Stimulated activated CD4-positive, alpha-beta T cell treated with anti-CD3 and anti-CD28 coated beads, Interleukin-1b, Interleukin-23, amount 100 ng/mL, for 24 hours (primary cell): Measurements from ENCODE around the gene HSD11B1L.

ENCODE experiments used
- DNase-seq, 4 experiments: peaks; one replicate each; pipeline ENCODE4 v3.0.0-alpha.2; 2020; ENCODE audit warnings: low read depth in 4 of 4, low spot score in 1 of 4

HSD11B1L gene, protein sequence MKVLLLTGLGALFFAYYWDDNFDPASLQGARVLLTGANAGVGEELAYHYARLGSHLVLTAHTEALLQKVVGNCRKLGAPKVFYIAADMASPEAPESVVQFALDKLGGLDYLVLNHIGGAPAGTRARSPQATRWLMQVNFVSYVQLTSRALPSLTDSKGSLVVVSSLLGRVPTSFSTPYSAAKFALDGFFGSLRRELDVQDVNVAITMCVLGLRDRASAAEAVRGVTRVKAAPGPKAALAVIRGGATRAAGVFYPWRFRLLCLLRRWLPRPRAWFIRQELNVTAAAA

GRCh38 chr19:5680437-5681368 is at the start of gene HSD11B1L, which contains the start of gene MICOS13:
HSD11B1L (plus strand) TSS chr19:5681027; CDS start chr19:5684833, 3,806 bp downstream.
MICOS13 (minus strand) TSS chr19:5680516; CDS start chr19:5680486, 30 bp downstream.
- DNase-seq: peak; percentile 94 to 95 (median 94)

DNA sequence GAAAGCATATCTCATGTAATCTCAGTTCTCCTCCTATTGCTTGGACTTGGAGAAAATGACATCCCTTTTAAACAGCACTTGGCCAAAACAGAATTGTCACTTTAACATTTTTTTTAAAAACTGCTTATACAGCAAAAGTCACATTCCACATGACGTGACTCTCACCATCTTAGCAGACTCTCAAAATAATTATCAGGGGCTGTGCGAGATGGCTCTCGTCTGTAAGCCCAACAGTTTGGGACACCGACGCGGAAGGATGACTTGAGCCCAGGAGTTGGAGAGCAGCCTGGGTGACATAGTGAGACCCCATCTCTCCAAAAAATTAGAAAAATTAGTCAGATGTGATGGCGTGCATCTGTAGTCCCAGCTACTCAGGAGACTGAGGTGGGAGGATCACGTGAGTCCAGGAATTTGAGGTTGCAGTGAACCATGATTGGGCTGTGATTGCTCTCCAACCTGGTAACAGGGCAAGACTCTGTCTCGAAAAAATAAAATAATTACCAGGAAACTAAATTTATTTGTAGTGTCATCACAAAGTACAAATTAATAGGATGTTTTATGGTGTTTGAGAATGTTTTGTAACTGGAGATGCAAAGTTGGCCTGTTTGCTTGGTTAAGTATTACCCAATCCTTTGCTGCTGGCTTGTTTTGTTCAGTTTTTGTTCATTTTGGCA is 49.1 kb upstream of the HSD11B1L start:
- DNase-seq: no peak

DNA sequence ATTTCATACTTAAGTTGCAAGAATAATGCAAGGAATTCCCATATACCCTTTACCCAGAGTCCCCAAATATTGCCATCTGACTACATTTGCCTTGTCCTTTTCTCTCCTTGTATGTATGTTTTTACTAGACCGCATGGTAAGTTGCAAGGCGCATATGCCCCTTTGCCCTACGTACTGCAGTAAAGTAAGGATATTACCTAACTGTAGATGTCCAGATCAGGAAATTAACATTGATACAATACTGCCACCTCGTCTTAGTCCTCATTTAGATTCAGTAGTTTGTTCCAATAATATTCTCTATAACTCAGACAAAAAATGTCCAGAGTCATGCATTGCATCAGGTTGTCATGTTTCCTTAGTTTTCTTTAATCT is 48.6 kb upstream of the HSD11B1L start:
- no peak for DNase-seq

DNA sequence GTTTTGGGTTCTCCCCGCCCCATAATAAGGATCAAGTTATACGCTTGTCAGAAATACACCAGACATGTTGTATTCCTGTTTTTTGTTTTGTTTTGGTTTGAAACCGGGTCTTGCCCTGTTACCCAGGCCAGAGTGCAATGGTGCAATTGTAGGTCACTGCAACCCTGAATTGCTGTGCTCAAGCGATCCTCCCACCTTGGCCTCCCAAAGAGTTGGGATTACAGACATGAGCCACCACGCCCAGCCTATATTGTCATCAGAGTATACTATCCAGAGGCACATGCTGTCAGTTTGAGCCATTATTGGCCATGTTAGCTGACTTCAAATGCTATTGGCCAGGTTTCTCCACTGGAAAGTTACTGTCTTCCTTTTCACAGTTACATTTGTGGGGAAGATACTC is 48.2 kb upstream of the HSD11B1L start:
- no peak for DNase-seq

DNA sequence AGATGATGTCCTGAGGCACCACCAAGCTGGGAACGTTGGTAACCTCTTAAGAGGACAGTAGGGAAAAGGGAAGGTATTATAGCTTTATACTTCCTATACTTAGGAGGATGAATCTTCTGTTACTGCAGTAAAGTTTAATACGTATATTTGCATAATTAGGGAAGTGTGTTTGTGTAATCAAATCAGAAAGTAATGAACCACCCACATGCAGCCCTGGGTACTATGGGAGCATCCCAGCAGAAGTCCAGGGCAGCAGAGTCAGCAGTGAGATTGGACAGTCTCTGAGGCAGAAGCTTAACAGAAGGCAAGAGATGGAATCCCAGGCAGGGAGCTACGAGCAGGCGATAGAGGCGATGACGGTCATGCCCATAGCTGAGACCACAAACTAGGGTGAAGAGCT is 45.4 kb upstream of the HSD11B1L start:
- no peak for DNase-seq

- DNase-seq: no peak
Measured at GRCh38 chr19:5637971-5638370, 42.9 kb upstream of the HSD11B1L start.

DNA sequence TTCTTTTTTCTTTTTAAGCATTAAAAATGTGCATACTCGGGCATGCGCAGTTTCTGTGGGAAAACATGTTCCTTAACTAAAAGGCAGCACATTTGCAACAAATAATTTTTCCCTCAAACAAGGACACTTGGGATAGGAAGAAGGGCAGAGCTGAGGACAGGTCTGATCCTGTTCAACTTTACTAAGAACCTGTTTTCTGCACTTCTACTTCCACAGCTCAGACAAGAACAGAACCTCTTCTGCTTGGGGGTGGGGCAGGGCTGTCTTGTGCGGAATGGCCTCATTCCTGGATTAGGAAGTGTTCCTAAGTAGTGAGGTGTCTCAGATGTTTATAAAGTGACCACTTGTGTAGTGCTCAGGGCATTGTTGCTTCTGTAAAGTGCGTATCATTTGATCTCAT is 39.7 kb upstream of the HSD11B1L start:
- DNase-seq: no peak

- DNase-seq: no peak
Measured at GRCh38 chr19:5642204-5642603, 38.6 kb upstream of the HSD11B1L start.

DNA sequence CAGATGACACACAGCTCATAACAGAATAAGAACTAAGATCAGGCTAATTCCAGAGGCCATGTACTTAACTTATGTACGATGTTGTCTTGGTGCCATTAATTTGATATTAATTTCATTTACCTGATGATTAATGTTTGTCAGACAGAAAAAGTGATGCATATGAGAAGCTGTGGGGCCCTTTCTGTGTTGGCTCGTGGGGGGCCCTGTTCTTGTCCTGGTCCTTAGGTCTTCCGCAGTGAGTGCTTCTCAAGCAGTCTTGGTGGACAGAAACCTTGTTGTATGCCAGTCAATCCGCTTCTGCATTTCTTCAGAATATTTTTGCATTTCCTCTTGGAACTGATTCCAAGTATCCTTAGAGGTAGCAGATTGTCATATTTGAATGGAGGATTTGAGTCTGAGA is 37.8 kb upstream of the HSD11B1L start:
- DNase-seq: no peak

- no peak for DNase-seq
Measured at GRCh38 chr19:5644037-5644436, 36.8 kb upstream of the HSD11B1L start.

- no peak for DNase-seq
Measured at GRCh38 chr19:5645409-5645808, 35.4 kb upstream of the HSD11B1L start.

- no peak for DNase-seq
Measured at GRCh38 chr19:5646703-5647102, 34.1 kb upstream of the HSD11B1L start.

GRCh38 chr19:5648464-5648863 is 32.4 kb upstream of the HSD11B1L start:
- no peak for DNase-seq

GRCh38 chr19:5651361-5651760 is 29.5 kb upstream of the HSD11B1L start:
- DNase-seq: no peak

GRCh38 chr19:5652261-5652660 is 28.6 kb upstream of the HSD11B1L start:
- no peak for DNase-seq

DNA sequence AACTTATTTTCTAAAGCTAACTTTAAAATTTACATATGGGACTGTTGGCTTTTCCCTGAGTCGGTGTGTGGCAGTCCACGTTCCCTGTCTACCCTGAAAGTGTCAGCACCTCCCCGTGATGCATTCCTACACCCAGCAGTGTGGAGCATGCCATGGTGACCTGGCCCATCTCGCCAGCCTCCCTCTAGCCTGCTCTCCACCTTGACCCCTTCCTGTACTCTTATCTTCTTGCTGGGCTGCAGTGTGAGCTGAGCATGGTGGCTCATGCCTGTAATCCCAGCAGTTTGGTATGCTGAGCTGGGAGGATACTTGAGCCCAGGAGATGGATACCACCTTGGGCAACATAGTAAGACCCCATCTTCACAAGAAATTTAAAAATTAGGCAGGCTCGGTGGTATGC is 25.9 kb upstream of the HSD11B1L start:
- DNase-seq: no peak

DNA sequence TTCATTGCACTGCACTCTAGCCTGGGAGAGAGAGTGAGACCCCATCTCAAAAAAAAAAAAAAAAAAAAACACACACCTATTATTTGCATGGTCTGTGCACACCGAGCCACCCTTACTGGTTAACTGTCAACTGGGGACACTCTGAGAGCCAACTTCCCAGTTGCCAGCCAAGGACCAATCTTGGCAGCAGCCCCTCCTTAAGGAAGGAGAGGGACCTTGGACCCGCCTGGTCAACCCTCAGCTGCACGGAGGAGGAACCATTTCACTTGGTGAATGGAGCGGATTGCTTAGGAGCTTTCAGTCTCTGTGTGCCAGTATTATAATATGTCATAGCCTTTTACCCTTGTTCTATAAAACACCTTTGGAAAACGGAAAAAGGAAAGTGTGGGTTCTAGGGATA is 25.4 kb upstream of the HSD11B1L start:
- DNase-seq: no peak

- no peak for DNase-seq
Measured at GRCh38 chr19:5661483-5661882, 19.3 kb upstream of the HSD11B1L start.

DNA sequence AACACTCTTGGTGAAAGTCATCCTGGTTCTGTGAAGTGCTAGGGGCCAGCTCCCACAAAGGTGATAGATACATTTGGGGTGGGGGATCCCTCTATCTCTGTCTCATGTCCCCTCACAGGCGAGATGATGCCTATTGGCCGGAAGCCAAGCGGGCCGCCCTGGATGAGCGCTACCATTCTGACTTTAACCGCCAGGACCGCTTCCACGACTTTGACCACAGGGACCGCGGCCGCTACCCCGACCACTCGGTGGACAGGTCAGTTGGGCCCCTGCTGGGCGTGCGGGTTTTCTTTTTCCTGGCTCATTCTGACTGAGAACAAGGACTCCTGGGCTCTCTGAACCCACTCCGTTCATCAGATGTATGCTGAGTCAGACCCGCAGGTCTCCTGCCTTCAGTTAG is 16.9 kb upstream of the HSD11B1L start:
- no peak for DNase-seq

GRCh38 chr19:5664515-5664914 is 16.3 kb upstream of the HSD11B1L start:
- DNase-seq: no peak

DNA sequence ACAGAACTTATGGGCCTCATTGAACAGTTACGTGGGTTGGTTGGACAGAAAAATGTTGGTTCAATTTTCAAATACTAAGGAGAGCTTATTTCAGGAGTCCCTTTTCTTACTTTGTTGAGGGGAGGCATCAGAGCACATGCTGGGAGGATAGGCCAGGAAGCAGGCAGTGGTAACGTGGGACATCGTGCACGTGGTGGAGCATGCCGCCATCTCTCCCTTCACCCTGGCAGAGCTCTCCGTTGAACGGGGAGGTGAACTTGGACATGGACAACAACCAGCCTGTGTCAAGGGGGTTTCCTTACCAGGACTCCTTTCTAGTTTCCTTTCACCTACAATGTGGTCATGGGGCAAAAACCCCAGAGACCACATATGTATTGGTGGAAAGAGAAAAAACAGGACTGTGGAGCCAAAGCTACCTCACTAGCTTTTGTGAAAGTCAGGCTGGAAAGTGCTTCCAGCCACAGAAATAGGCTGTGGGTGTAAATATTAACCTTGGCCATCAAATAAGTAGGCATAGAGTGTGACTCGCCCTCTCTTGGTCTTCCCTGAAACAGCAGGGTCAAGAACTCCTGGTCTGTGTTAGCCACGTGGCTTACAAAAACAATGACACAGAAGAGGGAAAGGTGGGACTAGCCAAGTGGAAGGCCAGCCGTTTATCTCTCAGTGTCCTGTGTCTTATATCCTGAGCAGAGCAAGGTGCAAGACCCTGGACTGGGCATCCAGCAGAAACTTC is 14.9 kb upstream of the HSD11B1L start:
- DNase-seq: no peak
